Esophagus (tissue), 2 donors: ENCODE results near the gene NPHS1. TPM values are rescaled to one million over a fixed set of nuclear protein-coding genes. Genes with fewer than 3 reads are reported as not detected.

Experiments used
- H3K27ac ChIP-seq, 2 donors: one replicate each; pipeline ENCODE4 v1.5.1; 2013; ENCODE audit warnings: low read depth in 2 of 2, mild to moderate bottlenecking in 2 of 2, inconsistent platforms in 1 of 2, low read length in 1 of 2, moderate library complexity in 1 of 2
- H3K27me3 ChIP-seq, 2 donors: one replicate each; pipeline ENCODE4 v1.6.1; 2013; ENCODE audit warnings: low read length in 2 of 2, control low read depth in 1 of 2, mild to moderate bottlenecking in 1 of 2; ENCODE audit not compliant: insufficient read depth in 2 of 2, control insufficient read depth in 1 of 2
- H3K36me3 ChIP-seq, 2 donors: one replicate each; pipeline ENCODE4 v1.6.1; 2013; ENCODE audit warnings: low read length in 1 of 2; ENCODE audit not compliant: control insufficient read depth in 2 of 2, insufficient read depth in 2 of 2
- H3K4me1 ChIP-seq, 2 donors: one replicate each; pipeline ENCODE4 v1.6.1; 2013; ENCODE audit warnings: low read length in 1 of 2; ENCODE audit not compliant: control insufficient read depth in 2 of 2, insufficient read depth in 2 of 2
- H3K4me3 ChIP-seq, 2 donors: one replicate each; pipeline ENCODE4 v1.5.1; 2013; ENCODE audit warnings: low read length in 2 of 2, mild to moderate bottlenecking in 2 of 2, low read depth in 1 of 2, moderate library complexity in 1 of 2
- H3K9me3 ChIP-seq, 2 donors: one replicate each; pipeline ENCODE4 v1.6.1; 2013; ENCODE audit warnings: mild to moderate bottlenecking in 2 of 2, low read depth in 1 of 2, low read length in 1 of 2, moderate library complexity in 1 of 2; ENCODE audit not compliant: control insufficient read depth in 2 of 2, insufficient read depth in 1 of 2
- WGBS, 2 donors: extraction: QIAGEN DNeasy Blood & Tissue Kit; methylation state at CpG; one replicate each; pipeline ENCODE4 v1.1.7; 2013; 5-methylcytosine and 5-hydroxymethylcytosine counted together
- polyA plus RNA-seq, 2 donors: library from polyadenylated mRNA; stranded (reverse); fragments of 200-250 nt; gene quantifications; one replicate each; pipeline ENCODE4 v1.2.3, GENCODE V29; 2013
- donor health status: healthy with polysubstance abuse.
- donor health status: Bipolar disorder and iron deficiency.

The NPHS1 gene
- polyA plus RNA-seq, 2 donors: not detected

DNA sequence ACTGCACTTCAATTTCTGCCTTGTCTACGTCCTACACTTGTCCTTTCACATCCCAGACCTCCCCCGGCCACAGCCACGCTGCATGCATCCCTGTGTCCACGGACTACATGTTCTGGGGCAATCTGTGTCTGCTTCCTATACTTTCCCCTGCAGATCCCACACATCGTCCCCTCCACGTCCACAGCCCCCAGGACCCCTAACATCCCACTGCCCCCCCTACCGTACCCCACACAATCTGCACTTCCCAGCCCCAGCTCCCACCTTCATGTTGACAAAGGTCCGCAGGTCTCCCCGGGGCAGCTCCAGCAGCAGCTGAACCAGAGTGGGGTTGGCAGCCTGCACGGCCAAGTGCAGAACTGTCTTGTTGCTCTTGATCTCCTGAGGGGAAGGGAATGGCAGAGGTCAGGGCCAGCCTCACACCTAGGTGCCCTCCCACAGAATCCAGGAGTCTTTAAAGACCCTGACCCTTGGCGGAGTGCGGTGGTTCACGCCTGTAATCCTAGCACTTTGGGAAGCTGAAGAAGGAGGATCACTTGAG is 37.9 kb upstream of the NPHS1 start:
- Histone ChIP-seq H3K27ac (no peak overlapping the region), H3K4me1 (no peaks in the 10 kb centered on the region), H3K4me3 (no peak overlapping the region), H3K27me3 (no peaks in the 10 kb centered on the region), H3K36me3 (peaks cover 18 to 28% of the 10 kb centered on the region in 2 donors), H3K9me3 (no peaks in the 10 kb centered on the region)
- WGBS, 2 donors: 93 to 96% methylated on average over 13 of the region's 13 CpGs

- Histone ChIP-seq H3K9me3 (no peaks in the 10 kb centered on the region), H3K27ac (no peak overlapping the region), H3K27me3 (no peaks in the 10 kb centered on the region), H3K4me3 (no peak overlapping the region), H3K4me1 (no peaks in the 10 kb centered on the region), H3K36me3 (peaks cover 18 to 28% of the 10 kb centered on the region in 2 donors)
- 92 to 94% methylated on average over 18 of the region's 18 CpGs for WGBS, 2 donors
Measured at GRCh38 chr19:35889370-35890112, 37.2 kb upstream of the NPHS1 start.

GRCh38 chr19:35888398-35888797 is 36.1 kb upstream of the NPHS1 start:
- no peaks in the 10 kb centered on the region for H3K27me3 ChIP-seq
- H3K9me3 ChIP-seq: no peaks in the 10 kb centered on the region
- peaks cover 18 to 28% of the 10 kb centered on the region in 2 donors for H3K36me3 ChIP-seq
- no peaks in the 10 kb centered on the region for H3K4me1 ChIP-seq
- WGBS, 2 donors: 94% methylated on average over 9 of the region's 9 CpGs
- H3K4me3 ChIP-seq: no peak overlapping the region
- no peak overlapping the region for H3K27ac ChIP-seq

- H3K27ac ChIP-seq: no peak overlapping the region
Measured at GRCh38 chr19:35887197-35887596, 34.9 kb upstream of the NPHS1 start.

DNA sequence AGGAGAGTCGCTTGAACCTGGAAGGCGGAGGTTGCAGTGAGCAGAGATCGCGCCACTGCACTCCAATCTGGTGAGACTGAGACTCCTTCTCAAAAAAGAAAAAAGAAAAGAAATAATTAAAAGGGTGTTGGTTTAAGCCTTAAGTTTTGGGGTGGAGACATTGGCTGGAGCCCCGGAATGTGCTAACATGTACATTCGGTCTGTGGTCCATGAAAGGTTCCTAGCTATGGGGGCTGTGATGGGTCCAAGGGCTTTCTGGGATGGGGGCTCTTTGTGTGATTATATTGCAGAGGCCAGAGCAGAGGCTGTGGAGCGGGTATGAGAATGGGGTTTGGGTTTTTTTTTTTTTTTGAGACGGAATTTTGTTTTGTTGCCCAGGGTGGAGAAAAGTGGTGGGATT is 33.6 kb upstream of the NPHS1 start:
- no peaks in the 10 kb centered on the region for H3K4me1 ChIP-seq
- WGBS, 2 donors: 92 to 93% methylated on average over 7 to 8 of the region's 8 CpGs
- H3K36me3 ChIP-seq: peaks cover 18 to 27% of the 10 kb centered on the region in 2 donors
- no peak overlapping the region for H3K27ac ChIP-seq
- H3K4me3 ChIP-seq: no peak overlapping the region
- no peaks in the 10 kb centered on the region for H3K9me3 ChIP-seq
- no peaks in the 10 kb centered on the region for H3K27me3 ChIP-seq

More at GRCh38 chr19:35887197-35887596, 34.9 kb upstream of the NPHS1 start:
- Histone ChIP-seq H3K27me3 (no peaks in the 10 kb centered on the region), H3K36me3 (peaks cover 18 to 28% of the 10 kb centered on the region in 2 donors), H3K9me3 (no peaks in the 10 kb centered on the region), H3K4me3 (no peak overlapping the region), H3K4me1 (no peaks in the 10 kb centered on the region)
- WGBS, 2 donors: 93 to 96% methylated on average over 5 of the region's 5 CpGs

DNA sequence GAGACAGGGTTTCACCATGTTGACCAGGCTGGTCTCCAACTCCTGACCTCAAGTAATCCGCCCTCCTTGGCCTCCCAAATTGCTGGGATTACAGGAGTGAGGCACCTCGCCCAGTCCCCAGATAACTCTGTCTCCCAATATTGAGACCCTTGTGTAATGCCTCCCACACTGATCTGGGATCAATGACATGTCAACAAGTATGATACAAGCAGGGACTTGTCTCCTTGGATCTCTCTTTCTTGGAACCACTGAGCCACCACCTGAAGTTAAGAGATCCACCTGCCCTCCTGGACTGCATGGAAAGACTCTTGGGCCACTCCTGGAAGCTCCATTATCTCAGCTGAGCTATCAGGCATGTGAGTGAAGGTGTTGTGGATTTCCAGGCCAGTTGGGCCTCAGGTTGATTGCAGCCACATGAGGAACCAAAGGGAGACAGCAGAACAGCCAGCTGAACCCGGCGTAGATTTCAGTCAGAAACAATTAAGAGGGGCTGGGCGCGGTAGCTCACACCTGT is 33.0 kb upstream of the NPHS1 start:
- Histone ChIP-seq H3K4me3 (no peak overlapping the region), H3K27me3 (no peaks in the 10 kb centered on the region), H3K4me1 (no peaks in the 10 kb centered on the region), H3K9me3 (no peaks in the 10 kb centered on the region), H3K36me3 (peaks cover 17 to 26% of the 10 kb centered on the region in 2 donors), H3K27ac (no peak overlapping the region)
- 89 to 91% methylated on average over 6 of the region's 6 CpGs for WGBS, 2 donors

- Histone ChIP-seq H3K9me3 (no peaks in the 10 kb centered on the region), H3K36me3 (peaks cover 6 to 16% of the 10 kb centered on the region in 2 donors), H3K4me3 (no peak overlapping the region), H3K27me3 (no peaks in the 10 kb centered on the region), H3K27ac (no peak overlapping the region), H3K4me1 (no peaks in the 10 kb centered on the region)
- 47 to 59% methylated on average over 2 of the region's 2 CpGs for WGBS, 2 donors
Measured at GRCh38 chr19:35883882-35884281, 31.6 kb upstream of the NPHS1 start.

- H3K36me3 ChIP-seq: peaks cover 0 to 4% of the 10 kb centered on the region in 2 donors
- no peak overlapping the region for H3K27ac ChIP-seq
- no peaks in the 10 kb centered on the region for H3K4me1 ChIP-seq
- H3K4me3 ChIP-seq: no peak overlapping the region
- no peaks in the 10 kb centered on the region for H3K9me3 ChIP-seq
- WGBS, 2 donors: 25 to 28% methylated on average over 8 of the region's 8 CpGs
- H3K27me3 ChIP-seq: no peaks in the 10 kb centered on the region
Measured at GRCh38 chr19:35882114-35882832, 30.0 kb upstream of the NPHS1 start.

- Histone ChIP-seq H3K36me3 (no peaks in the 10 kb centered on the region), H3K9me3 (no peaks in the 10 kb centered on the region)
- WGBS, 2 donors: 2 to 3% methylated on average over 27 to 28 of the region's 28 CpGs
Measured at GRCh38 chr19:35879770-35880317, 27.5 kb upstream of the NPHS1 start.

More at GRCh38 chr19:35879770-35880317, 27.5 kb upstream of the NPHS1 start:
- H3K4me3 ChIP-seq: no peak overlapping the region
- no peak overlapping the region for H3K27ac ChIP-seq
- H3K4me1 ChIP-seq: no peaks in the 10 kb centered on the region
- H3K27me3 ChIP-seq: no peaks in the 10 kb centered on the region
